Fibroblast of mammary gland (primary cell): ENCODE results near the gene SECISBP2.

Source experiments
- DNase-seq: peaks from one replicate; pipeline ENCODE4 v3.0.0-alpha.2; 2010; ENCODE audit warnings: low read depth
- H3K4me3 ChIP-seq: 2 replicates; pipeline ENCODE4 v1.5.1; 2011; ENCODE audit warnings: low read depth, mild to moderate bottlenecking, low read length, moderate library complexity; ENCODE audit not compliant: control insufficient read depth
- TF ChIP-seq, protein P1 (sequence below): conservative IDR thresholded peaks from 2 replicates; pipeline ENCODE4 v1.5.1; 2011; ENCODE audit warnings: low read depth, low read length, inconsistent platforms; ENCODE audit not compliant: control insufficient read depth, insufficient read depth

Gene SECISBP2

DNA sequence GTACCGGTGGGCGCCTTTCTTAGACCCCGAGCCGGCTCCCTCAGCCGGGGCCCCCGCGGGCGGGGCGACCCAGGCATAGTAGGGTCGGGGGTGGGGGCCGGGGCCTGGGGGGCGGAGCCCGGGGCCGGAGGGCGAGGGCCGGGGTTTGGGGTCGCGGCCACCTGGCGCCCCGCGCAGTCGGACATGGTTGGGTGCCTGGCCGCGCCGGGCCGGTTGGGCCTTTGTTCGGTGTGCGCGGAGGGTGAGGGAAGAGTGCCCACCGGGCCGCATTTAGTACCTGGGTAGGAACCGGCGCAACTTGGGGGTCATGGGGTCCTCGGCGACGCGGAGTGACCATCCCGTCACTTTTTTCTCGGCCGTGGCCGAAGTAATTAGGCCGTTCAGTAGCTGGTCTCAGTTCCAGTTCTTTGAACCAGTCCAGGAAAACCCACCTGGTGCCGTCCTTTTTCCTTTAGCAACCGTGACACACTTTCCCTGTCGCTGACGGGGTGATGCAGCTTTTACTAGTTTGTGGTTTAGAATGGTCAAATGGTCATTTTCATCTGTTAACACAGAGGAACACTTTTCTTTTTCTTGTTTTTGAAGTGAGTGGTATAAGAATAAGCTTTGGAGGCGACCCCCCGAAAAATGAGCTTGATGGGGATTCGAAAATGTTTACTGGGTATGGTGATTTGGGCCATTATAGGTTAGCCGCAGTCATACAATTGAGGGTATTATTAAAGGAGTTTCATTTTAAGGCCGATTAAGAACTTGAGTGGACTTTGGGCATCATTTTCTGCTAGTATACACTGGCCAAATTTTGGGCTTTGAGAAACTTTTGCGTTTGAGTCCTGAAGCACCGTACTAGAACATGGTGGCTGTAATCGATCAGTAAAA is 6.7 kb upstream of the SECISBP2 start:
- TF ChIP-seq, protein P1, sequence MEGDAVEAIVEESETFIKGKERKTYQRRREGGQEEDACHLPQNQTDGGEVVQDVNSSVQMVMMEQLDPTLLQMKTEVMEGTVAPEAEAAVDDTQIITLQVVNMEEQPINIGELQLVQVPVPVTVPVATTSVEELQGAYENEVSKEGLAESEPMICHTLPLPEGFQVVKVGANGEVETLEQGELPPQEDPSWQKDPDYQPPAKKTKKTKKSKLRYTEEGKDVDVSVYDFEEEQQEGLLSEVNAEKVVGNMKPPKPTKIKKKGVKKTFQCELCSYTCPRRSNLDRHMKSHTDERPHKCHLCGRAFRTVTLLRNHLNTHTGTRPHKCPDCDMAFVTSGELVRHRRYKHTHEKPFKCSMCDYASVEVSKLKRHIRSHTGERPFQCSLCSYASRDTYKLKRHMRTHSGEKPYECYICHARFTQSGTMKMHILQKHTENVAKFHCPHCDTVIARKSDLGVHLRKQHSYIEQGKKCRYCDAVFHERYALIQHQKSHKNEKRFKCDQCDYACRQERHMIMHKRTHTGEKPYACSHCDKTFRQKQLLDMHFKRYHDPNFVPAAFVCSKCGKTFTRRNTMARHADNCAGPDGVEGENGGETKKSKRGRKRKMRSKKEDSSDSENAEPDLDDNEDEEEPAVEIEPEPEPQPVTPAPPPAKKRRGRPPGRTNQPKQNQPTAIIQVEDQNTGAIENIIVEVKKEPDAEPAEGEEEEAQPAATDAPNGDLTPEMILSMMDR: no peak
- DNase-seq: no peak

DNA sequence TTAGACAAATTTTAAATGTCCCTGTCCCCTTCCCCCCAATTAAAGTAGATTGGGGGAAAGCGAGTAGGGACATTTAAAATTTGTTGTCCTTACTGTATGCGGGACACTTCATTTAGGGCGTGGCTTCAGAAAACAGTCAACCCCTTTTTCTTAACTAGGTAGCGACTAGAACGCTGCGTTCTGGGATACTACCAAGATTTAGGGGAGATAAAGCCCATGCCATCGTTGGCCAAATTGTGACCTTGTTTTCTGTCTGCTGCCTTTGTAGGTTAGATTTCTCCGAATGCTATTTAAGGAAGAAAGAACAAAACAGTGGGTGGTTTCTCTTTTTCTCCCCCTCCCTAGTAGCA is 6.1 kb upstream of the SECISBP2 start:
- H3K4me3 ChIP-seq: peak overlapping the region; percentile 93
- TF ChIP-seq, protein P1: no peak
- DNase-seq: no peak

More for the DNA sequence above, 6.7 kb upstream of the SECISBP2 start:
- H3K4me3 ChIP-seq: peak overlapping the region; percentile 93

DNA sequence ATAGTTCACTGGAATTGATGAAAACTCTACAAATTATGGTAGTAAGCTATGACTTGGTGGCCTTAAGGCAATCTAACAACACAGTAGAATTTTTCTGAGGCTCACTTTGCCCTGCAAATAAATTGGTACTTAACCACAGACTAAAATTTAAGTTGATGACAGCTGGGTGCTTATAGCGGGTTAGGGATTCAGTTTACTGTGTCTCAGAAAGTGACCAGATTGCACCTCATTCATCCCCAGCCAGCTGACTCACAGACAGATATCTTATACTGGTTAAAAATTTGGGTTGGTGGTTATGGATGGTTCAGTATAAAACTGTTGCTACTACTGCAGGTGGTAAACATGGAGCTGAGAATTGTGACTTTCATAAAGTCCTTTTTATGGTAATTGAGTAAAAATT is 4.5 kb upstream of the SECISBP2 start:
- TF ChIP-seq, protein P1: no peak
- H3K4me3 ChIP-seq: peak overlapping the region; percentile 93
- DNase-seq: peak; percentile 53

DNA sequence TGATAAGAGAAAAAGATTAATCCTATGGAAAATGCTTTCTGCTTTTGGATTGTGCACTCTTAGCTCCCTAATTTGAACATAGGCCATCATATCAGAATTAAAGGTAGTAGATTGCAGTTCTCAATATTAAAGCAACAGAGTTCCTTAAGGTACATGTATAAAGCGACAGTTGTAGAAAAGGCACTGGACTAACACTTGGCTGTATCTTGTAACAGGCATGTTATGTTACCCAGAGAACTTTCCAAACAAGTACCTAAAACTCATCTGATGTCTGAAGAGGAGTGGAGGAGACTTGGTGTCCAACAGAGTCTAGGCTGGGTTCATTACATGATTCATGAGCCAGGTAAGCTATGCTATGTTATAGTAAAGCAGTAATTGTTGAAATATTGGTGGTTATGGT is 3.3 kb upstream of the SECISBP2 start:
- H3K4me3 ChIP-seq: peak overlapping the region; percentile 93
- TF ChIP-seq, protein P1: no peak
- DNase-seq: no peak

DNA sequence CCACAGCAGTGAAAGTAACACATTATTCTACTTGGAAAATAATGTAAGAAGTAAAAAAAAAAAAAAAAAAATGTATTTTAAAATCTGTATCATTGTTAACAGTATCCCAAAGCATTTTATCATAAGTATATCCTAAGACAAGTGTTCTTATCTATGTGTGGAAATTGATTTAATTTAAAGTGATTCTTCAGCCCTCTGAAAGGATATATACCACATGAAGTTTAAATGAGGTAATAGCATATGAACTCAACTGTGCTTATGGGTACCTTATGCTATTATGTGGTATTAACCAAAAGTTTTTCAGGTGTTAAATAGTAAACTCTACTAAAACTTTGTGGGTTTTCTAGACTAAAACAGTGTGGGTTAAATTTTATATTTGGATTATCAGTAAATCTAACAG is 2.8 kb upstream of the SECISBP2 start:
- TF ChIP-seq, protein P1: no peak
- no peak overlapping the region for H3K4me3 ChIP-seq
- DNase-seq: no peak

DNA sequence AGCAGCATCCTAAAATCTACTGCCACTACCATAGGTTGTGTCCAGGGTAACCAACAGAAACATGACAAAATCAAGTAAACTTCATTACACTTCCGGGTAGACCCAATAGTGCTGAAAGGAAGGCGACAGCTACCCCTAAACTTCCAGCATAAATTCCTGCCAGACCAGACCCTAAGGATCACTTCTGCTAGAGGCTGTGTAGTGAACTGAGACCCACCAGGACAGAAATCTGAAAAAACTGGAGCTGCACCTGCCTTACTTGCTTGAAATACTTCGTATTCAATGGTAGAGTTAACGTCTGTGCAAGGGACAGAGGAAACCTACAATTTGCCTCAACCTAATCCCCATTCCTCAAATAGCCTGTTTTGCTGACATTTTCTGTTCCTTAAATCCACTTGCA is 1.0 kb upstream of the SECISBP2 start:
- peak overlapping the region; percentile 2 for H3K4me3 ChIP-seq
- no peak for DNase-seq

More for the DNA sequence above, 1.0 kb upstream of the SECISBP2 start:
- TF ChIP-seq, protein P1: no peak
